Activated naive CD4-positive, alpha-beta T cell treated with anti-CD3 and anti-CD28 coated beads for 36 hours (primary cell): Measurements from ENCODE around the gene ARHGAP1. TPM values are rescaled to one million over a fixed set of nuclear protein-coding genes. Genes with fewer than 3 reads are reported as not detected.

Experiments used
- CTCF ChIA-PET: fragments of 350-600 bp; sonication (Branson Sonifier 250); formaldehyde crosslinking; loops from one replicate; lab custom pipeline; 2021; ENCODE audit warnings: antibody characterized with exemption; lab: Charles Lee
- DNase-seq: peaks from one replicate; pipeline ENCODE4 v3.0.0-alpha.2; 2020
- H3K27ac Mint-ChIP-seq: one replicate; pipeline ENCODE4 v1.8.0; 2021; ENCODE audit warnings: mild to moderate bottlenecking, mixed read lengths
- H3K27me3 Mint-ChIP-seq: one replicate; pipeline ENCODE4 v1.8.0; 2021; ENCODE audit warnings: low read depth, mixed read lengths
- H3K36me3 Mint-ChIP-seq: one replicate; pipeline ENCODE4 v1.8.0; 2021; ENCODE audit warnings: low read depth, mixed read lengths
- H3K4me1 Mint-ChIP-seq: one replicate; pipeline ENCODE4 v1.8.0; 2021; ENCODE audit warnings: low read depth, mixed read lengths
- H3K4me3 Mint-ChIP-seq: one replicate; pipeline ENCODE4 v1.8.0; 2021; ENCODE audit warnings: mild to moderate bottlenecking, moderate library complexity, mixed read lengths
- H3K9me3 Mint-ChIP-seq: one replicate; pipeline ENCODE4 v1.8.0; 2021; ENCODE audit warnings: mixed read lengths
- intact Hi-C: fragments of 100-400 bp; cut with micrococcal nuclease; formaldehyde crosslinking; loops from one replicate; pipeline ENCODE4 v1.15.1; 2023
- total RNA-seq, 2 experiments: library from RNA; stranded (reverse); gene quantifications; one replicate each; pipeline ENCODE4 v1.2.3, GENCODE V29; 2021

ARHGAP1 gene
- total RNA-seq, 2 experiments from 2014 or later: 31.2 to 32.6 TPM

DNA sequence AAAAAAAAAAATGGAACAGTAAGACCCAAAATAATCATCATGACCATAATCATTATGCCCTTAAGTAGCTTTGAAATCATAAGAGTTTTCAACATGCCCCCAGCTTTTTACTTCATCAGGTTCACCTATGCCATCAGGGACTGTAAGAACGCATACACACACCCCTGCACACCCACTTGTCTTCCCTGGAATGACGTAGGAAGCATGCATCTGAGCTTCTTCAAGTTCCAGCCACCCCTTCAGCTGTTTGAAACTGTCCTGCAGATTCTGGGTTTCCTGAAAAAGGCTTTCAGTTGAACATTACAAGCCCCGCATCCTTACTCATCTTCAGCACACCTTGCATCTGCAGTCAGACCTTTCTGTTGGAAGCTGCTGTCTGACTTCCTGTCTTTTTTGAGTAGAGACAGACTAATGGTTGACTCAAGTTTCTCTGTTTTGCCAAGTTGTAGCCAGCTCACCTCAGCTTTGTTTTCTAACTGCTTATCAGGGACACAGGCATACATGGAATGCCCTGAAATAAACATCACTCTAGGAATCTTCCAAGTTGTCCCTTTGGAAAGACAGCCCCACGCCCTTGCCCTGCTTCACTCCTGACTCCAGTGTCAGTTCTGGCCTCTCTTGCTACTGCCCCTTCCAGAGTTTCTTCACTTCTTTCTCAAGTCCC lies 37.0 kb downstream of the ARHGAP1 start:
- intact Hi-C loops: no loop called here
- Mint-ChIP-seq H3K27me3 (no peaks in the 10 kb centered on the region), H3K4me1 (no peaks in the 10 kb centered on the region), H3K36me3 (peaks cover 12% of the 10 kb centered on the region), H3K9me3 (no peaks in the 10 kb centered on the region), H3K27ac (peak overlapping the region; percentile 22), H3K4me3 (no peak overlapping the region)
- DNase-seq: no peak
- CTCF ChIA-PET: no interaction called here

- no peaks in the 10 kb centered on the region for H3K27me3 Mint-ChIP-seq
- no peaks in the 10 kb centered on the region for H3K9me3 Mint-ChIP-seq
- H3K4me3 Mint-ChIP-seq: no peak overlapping the region
- no peaks in the 10 kb centered on the region for H3K4me1 Mint-ChIP-seq
- intact Hi-C loops: no loop called here
- no peak overlapping the region for H3K27ac Mint-ChIP-seq
- CTCF ChIA-PET: no interaction called here
- DNase-seq: no peak
- peaks cover 19% of the 10 kb centered on the region for H3K36me3 Mint-ChIP-seq
Observed at GRCh38 chr11:46662366-46662765, 38.1 kb downstream of the ARHGAP1 start.

- peaks cover 23% of the 10 kb centered on the region for H3K36me3 Mint-ChIP-seq
- H3K4me3 Mint-ChIP-seq: no peak overlapping the region
- H3K4me1 Mint-ChIP-seq: no peaks in the 10 kb centered on the region
- CTCF ChIA-PET: no interaction called here
- DNase-seq: no peak
- no peaks in the 10 kb centered on the region for H3K9me3 Mint-ChIP-seq
- intact Hi-C loops: no loop called here
- no peaks in the 10 kb centered on the region for H3K27me3 Mint-ChIP-seq
- H3K27ac Mint-ChIP-seq: no peak overlapping the region
Observed at GRCh38 chr11:46661836-46662235, 38.6 kb downstream of the ARHGAP1 start.

DNA sequence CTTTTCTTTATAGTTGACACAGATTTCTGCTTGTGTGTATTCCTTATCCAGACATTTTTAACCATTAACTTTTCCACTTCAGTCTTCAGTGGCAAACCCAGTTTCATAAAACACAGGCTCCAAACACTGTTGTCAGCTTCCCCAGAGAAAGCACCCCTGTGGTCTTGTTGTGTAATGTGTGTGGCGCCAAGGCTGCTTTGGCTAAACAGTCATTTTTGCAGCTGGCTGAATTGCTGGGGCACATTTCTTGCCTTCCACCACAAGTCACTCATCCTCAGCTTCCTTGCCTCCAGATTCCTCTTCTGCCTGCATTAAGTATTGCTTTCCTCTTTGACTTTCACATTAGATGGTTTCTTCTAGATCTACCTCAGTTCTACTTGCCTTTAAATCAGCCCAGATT lies 40.5 kb downstream of the ARHGAP1 start:
- intact Hi-C loops: no loop called here
- Mint-ChIP-seq H3K36me3 (peaks cover 18% of the 10 kb centered on the region), H3K4me1 (no peaks in the 10 kb centered on the region), H3K27me3 (no peaks in the 10 kb centered on the region), H3K9me3 (no peaks in the 10 kb centered on the region), H3K4me3 (no peak overlapping the region), H3K27ac (no peak overlapping the region)
- no peak for DNase-seq
- CTCF ChIA-PET: no interaction called here

GRCh38 chr11:46658259-46658658 lies 42.2 kb downstream of the ARHGAP1 start:
- Mint-ChIP-seq H3K4me3 (no peak overlapping the region), H3K4me1 (no peaks in the 10 kb centered on the region), H3K27ac (peak overlapping the region; percentile 70), H3K36me3 (peaks cover 17% of the 10 kb centered on the region), H3K27me3 (no peaks in the 10 kb centered on the region), H3K9me3 (no peaks in the 10 kb centered on the region)
- intact Hi-C loops: no loop called here
- no peak for DNase-seq
- CTCF ChIA-PET: no interaction called here

DNA sequence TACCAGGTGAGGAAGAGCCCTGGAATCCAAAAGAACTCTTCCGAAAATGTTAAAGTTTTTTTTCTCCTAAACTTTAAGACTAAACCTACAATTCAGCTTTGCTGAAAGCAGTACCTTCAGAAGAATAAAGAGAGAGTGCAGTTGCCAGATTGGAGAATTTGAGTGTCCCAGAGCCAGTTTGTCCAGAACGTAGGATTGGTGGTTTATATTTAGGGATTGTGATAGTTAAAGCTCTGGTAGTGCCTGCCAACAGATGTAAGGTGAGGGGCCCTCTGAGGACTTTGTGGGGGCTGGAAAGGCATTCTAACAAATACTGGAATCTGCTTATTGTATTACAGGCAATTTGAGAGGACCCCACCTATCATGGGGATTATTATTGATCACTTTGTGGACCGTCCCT lies 43.2 kb downstream of the ARHGAP1 start:
- H3K4me1 Mint-ChIP-seq: no peaks in the 10 kb centered on the region
- no peak overlapping the region for H3K4me3 Mint-ChIP-seq
- no peaks in the 10 kb centered on the region for H3K27me3 Mint-ChIP-seq
- H3K36me3 Mint-ChIP-seq: peaks cover 17% of the 10 kb centered on the region
- CTCF ChIA-PET: interaction anchor here (1.1 kb wide), 1 partner anchor 109 kb away, joined by 4 read pairs; no protein-coding TSS in a partner anchor
- H3K27ac Mint-ChIP-seq: no peak overlapping the region
- no peaks in the 10 kb centered on the region for H3K9me3 Mint-ChIP-seq
- intact Hi-C loops: no loop called here
- DNase-seq: no peak

GRCh38 chr11:46655631-46656030 lies 44.8 kb downstream of the ARHGAP1 start:
- Mint-ChIP-seq H3K36me3 (peaks cover 17% of the 10 kb centered on the region), H3K9me3 (no peaks in the 10 kb centered on the region), H3K27ac (no peak overlapping the region), H3K27me3 (no peaks in the 10 kb centered on the region), H3K4me1 (no peaks in the 10 kb centered on the region), H3K4me3 (no peak overlapping the region)
- CTCF ChIA-PET: no interaction called here
- no peak for DNase-seq
- intact Hi-C loops: no loop called here

- intact Hi-C loops: no loop called here
- CTCF ChIA-PET: interaction anchor here (0.8 to 1.1 kb wide), 2 partner anchors 18 to 31 kb away, joined by 3 read pairs; no protein-coding TSS in a partner anchor
- Mint-ChIP-seq H3K4me1 (no peaks in the 10 kb centered on the region), H3K36me3 (peaks cover 5% of the 10 kb centered on the region), H3K27me3 (no peaks in the 10 kb centered on the region), H3K27ac (no peak overlapping the region), H3K4me3 (no peak overlapping the region), H3K9me3 (no peaks in the 10 kb centered on the region)
- no peak for DNase-seq
Observed at GRCh38 chr11:46649180-46649738, 51.2 kb downstream of the ARHGAP1 start.

DNA sequence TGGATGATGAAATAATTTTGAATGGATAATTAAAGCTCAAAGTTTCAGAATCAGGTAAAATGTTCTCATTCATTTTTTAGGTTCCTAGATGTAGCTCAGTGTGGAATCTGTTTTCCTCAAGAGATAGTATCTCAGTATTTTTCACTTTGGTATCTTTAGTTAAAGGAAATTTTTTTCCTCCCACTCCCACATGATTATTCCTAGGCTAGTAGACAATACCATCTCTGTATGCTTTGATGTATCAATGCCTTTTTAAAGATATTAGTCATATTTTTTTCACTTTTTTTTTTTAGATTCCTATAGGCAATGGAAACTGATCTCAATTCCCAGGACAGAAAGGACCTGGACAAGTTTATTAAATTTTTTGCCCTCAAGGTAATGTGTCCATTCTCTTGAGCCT lies 56.4 kb downstream of the ARHGAP1 start:
- CTCF ChIA-PET: interaction anchor here (0.6 to 0.7 kb wide), 3 partner anchors 14 to 154 kb away, joined by 3 to 5 read pairs (median 3); no protein-coding TSS in a partner anchor
- H3K27me3 Mint-ChIP-seq: no peaks in the 10 kb centered on the region
- H3K27ac Mint-ChIP-seq: no peak overlapping the region
- no peaks in the 10 kb centered on the region for H3K9me3 Mint-ChIP-seq
- DNase-seq: no peak
- peaks cover 16% of the 10 kb centered on the region for H3K36me3 Mint-ChIP-seq
- H3K4me1 Mint-ChIP-seq: peaks cover 5% of the 10 kb centered on the region
- intact Hi-C loops: no loop called here
- H3K4me3 Mint-ChIP-seq: no peak overlapping the region

- intact Hi-C loops: no loop called here
- Mint-ChIP-seq H3K27me3 (no peaks in the 10 kb centered on the region), H3K36me3 (peaks cover 16% of the 10 kb centered on the region), H3K4me3 (no peak overlapping the region), H3K4me1 (peaks cover 5% of the 10 kb centered on the region), H3K9me3 (no peaks in the 10 kb centered on the region), H3K27ac (no peak overlapping the region)
- CTCF ChIA-PET: interaction anchor here (0.6 to 1.5 kb wide), 2 partner anchors 115 to 154 kb away, joined by 3 read pairs; no protein-coding TSS in a partner anchor
- DNase-seq: no peak
Observed at GRCh38 chr11:46643531-46643930, 56.9 kb downstream of the ARHGAP1 start.

DNA sequence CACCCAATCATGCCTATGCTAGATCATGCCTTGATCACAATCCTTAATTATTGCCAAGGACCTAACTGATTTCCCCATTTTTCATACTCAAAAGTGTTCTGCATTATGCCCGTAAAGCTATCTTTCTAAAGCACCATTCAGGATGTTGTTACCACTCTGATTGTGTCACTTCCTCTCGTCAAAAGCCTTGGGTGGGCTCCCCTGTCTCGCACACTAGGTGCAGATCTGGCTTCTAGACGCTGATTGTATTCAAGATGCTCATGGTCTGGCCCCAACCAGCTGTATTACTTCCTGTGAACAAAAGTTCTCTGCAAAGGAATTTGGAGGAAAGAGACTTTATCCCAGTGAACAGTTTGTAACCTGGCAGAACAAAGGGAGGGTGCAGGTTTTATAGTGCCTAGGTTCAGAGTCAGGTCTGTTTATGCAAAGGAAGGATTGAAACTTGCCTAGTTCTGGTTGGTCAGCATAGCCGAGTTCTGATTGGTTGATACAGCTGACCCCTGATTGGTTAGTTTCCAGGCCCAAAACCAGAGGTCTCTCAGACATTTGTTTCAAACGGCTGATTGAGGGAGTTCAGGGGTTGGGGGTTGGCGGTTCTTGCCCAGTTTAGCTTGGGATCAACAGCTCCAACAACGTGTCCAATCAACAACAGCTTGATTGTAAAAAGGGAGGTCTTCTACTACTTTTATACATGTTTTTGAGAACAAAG lies 57.6 kb downstream of the ARHGAP1 start:
- intact Hi-C loops: no loop called here
- peaks cover 18% of the 10 kb centered on the region for H3K36me3 Mint-ChIP-seq
- CTCF ChIA-PET: interaction anchor here (1.5 kb wide), 1 partner anchor 115 kb away, joined by 3 read pairs; no protein-coding TSS in a partner anchor
- no peaks in the 10 kb centered on the region for H3K9me3 Mint-ChIP-seq
- no peak for DNase-seq
- no peak overlapping the region for H3K4me3 Mint-ChIP-seq
- peaks cover 5% of the 10 kb centered on the region for H3K4me1 Mint-ChIP-seq
- H3K27ac Mint-ChIP-seq: no peak overlapping the region
- H3K27me3 Mint-ChIP-seq: no peaks in the 10 kb centered on the region

DNA sequence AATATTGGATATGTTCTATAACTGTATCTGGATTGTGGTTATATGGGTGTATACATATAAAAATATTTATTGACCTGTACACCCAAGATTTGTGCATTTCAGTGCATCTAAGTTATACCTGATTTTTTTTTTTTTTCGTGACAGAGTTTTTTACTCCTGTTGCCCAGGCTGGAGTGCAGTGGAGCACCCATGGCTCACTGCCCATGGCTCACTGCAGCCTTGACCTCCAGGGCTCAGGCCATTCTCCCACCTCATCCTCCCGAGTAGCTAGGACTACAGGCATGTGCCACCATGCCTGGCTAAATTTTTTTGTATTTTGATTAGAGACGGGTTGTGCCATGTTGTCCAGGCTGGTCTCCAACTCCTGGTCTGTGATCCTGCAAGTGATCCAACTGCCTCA lies 58.8 kb downstream of the ARHGAP1 start:
- no peak for DNase-seq
- H3K9me3 Mint-ChIP-seq: no peaks in the 10 kb centered on the region
- CTCF ChIA-PET: no interaction called here
- H3K27me3 Mint-ChIP-seq: no peaks in the 10 kb centered on the region
- H3K4me1 Mint-ChIP-seq: peaks cover 5% of the 10 kb centered on the region
- H3K4me3 Mint-ChIP-seq: no peak overlapping the region
- intact Hi-C loops: no loop called here
- H3K27ac Mint-ChIP-seq: no peak overlapping the region
- peaks cover 18% of the 10 kb centered on the region for H3K36me3 Mint-ChIP-seq
